SU-DHL-6 (cell line): ENCODE measurements around the gene AMN.

Source experiments
- H2AFZ ChIP-seq: fragments of 200-600 bp; sonication (generic); 2 replicates; pipeline ENCODE4 v1.6.1; 2014; ENCODE audit warnings: low read depth, mild to moderate bottlenecking, moderate library complexity, mixed read lengths, antibody characterized with exemption, low read length; ENCODE audit not compliant: severe bottlenecking
- H3F3A ChIP-seq: fragments of 200-600 bp; shearing (Covaris generic); 2 replicates; pipeline ENCODE4 v1.6.0; 2016; ENCODE audit warnings: antibody characterized with exemption, mild to moderate bottlenecking; ENCODE audit not compliant: insufficient read depth
- H3K27ac ChIP-seq: fragments of 200-600 bp; sonication (generic); 2 replicates; pipeline ENCODE4 v1.5.1; 2016; ENCODE audit warnings: low read depth, mild to moderate bottlenecking, low read length, moderate library complexity, mixed read lengths
- H3K27me3 ChIP-seq: fragments of 200-600 bp; sonication (generic), shearing (Covaris generic); 2 replicates; pipeline ENCODE4 v1.6.0; 2014; ENCODE audit warnings: mild to moderate bottlenecking, low read length
- H3K36me3 ChIP-seq: fragments of 200-600 bp; sonication (generic); 2 replicates; pipeline ENCODE4 v1.6.1; 2014; ENCODE audit warnings: mild to moderate bottlenecking, low read length, mixed read lengths
- H3K4me2 ChIP-seq: fragments of 300-600, 200-600 bp; shearing (Covaris generic), sonication (generic); 2 replicates; pipeline ENCODE4 v1.6.0; 2014; ENCODE audit warnings: low read length, low read depth, mild to moderate bottlenecking; ENCODE audit not compliant: poor library complexity, severe bottlenecking
- H3K4me3 ChIP-seq: fragments of 200-600 bp; sonication (generic); 2 replicates; pipeline ENCODE4 v1.5.1; 2014; ENCODE audit warnings: antibody characterized with exemption, low read length, mild to moderate bottlenecking, mixed read lengths; ENCODE audit not compliant: insufficient read depth, poor library complexity, severe bottlenecking
- H3K79me2 ChIP-seq: fragments of 200-600 bp; sonication (generic); 2 replicates; pipeline ENCODE4 v1.6.1; 2014; ENCODE audit warnings: mild to moderate bottlenecking, low read length, moderate library complexity; ENCODE audit not compliant: insufficient read depth
- H3K9ac ChIP-seq: fragments of 200-600 bp; sonication (generic); 2 replicates; pipeline ENCODE4 v1.7.0; 2014; ENCODE audit warnings: mild to moderate bottlenecking, low read length
- H3K9me2 ChIP-seq: fragments of 200-600 bp; sonication (generic); replicated peaks from 2 replicates; pipeline ENCODE4 v1.6.1; 2014; ENCODE audit warnings: low read length; ENCODE audit not compliant: insufficient read depth
- H3K9me3 ChIP-seq: fragments of 200-600 bp; sonication (generic); 2 replicates; pipeline ENCODE4 v1.6.1; 2014; ENCODE audit warnings: low read length, mixed read lengths; ENCODE audit not compliant: insufficient read depth
- H4K20me1 ChIP-seq: fragments of 200-600 bp; sonication (generic); 2 replicates; pipeline ENCODE4 v1.6.1; 2014; ENCODE audit warnings: low read depth, mild to moderate bottlenecking, antibody characterized with exemption, low read length, moderate library complexity, mixed read lengths
- EZH2phosphoT487 ChIP-seq: fragments of 200-600 bp; sonication (generic), shearing (Covaris generic); conservative IDR thresholded peaks from 2 replicates; pipeline ENCODE4 v1.6.1; 2018; ENCODE audit warnings: mild to moderate bottlenecking, antibody characterized with exemption, low read length, moderate library complexity, mixed read lengths
- TF ChIP-seq, protein P1 (sequence below): fragments of 200-600 bp; sonication (generic); IDR thresholded peaks from one replicate; pipeline ENCODE4 v1.5.1; 2017; ENCODE audit warnings: antibody characterized with exemption, mild to moderate bottlenecking, low read length, moderate library complexity; ENCODE audit not compliant: insufficient read depth, poor library complexity, severe bottlenecking

Gene AMN

DNA sequence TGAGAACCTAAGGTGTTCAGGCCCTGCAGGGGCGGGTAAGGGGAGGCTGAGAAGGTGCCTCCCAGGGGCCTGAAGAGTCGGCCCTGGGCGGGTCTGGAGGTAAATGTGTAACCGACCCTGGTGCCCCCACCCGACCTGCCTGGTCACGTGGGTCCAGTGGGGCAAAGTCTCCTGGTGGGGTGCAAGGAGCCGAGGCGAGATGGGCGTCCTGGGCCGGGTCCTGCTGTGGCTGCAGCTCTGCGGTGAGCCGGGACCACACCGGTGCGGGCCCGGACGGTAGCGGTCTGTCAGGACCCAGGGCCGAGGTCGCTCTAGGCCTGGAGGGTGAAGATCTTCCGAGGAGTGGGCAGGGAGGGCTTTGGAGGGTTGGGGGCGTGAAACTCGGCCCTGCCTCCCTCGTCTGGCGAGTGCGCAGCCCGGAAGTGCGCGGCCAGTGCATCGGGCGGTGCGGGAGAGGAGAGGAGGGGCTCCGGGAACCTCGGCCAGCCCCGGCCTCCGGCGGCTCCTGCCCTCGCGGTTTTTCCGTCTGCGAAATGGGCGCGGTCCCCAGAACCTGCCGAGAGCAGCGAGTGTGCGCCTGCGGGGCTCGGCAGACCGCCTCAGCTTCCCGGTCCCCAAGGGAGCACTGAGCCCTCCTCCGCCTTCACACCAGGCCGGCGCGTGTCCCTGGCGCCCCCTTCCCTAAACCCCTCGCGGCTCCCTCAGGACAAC lies at the start of gene AMN:
AMN (plus strand) TSS at position 174 of the 711 bp plus-strand sequence; CDS start at position 200, 26 bp downstream.
- Histone ChIP-seq H3F3A (no peaks in the 10 kb centered on the region), H3K9me2 (no peaks in the 10 kb centered on the region), H3K9me3 (no peaks in the 10 kb centered on the region), H3K27me3 (no peaks in the 10 kb centered on the region), H3K9ac (no peak within 1 kb of the TSS), H3K4me3 (no peak within 1 kb of the TSS), H3K36me3 (no peaks in the 10 kb centered on the region), H3K4me2 (no peak within 1 kb of the TSS), H3K79me2 (no peaks in the 10 kb centered on the region), H4K20me1 (no peaks in the 10 kb centered on the region), H2AFZ (no peak within 1 kb of the TSS), H3K27ac (no peak within 1 kb of the TSS)
- no peak for TF ChIP-seq EZH2phosphoT487
- TF ChIP-seq, protein P1, sequence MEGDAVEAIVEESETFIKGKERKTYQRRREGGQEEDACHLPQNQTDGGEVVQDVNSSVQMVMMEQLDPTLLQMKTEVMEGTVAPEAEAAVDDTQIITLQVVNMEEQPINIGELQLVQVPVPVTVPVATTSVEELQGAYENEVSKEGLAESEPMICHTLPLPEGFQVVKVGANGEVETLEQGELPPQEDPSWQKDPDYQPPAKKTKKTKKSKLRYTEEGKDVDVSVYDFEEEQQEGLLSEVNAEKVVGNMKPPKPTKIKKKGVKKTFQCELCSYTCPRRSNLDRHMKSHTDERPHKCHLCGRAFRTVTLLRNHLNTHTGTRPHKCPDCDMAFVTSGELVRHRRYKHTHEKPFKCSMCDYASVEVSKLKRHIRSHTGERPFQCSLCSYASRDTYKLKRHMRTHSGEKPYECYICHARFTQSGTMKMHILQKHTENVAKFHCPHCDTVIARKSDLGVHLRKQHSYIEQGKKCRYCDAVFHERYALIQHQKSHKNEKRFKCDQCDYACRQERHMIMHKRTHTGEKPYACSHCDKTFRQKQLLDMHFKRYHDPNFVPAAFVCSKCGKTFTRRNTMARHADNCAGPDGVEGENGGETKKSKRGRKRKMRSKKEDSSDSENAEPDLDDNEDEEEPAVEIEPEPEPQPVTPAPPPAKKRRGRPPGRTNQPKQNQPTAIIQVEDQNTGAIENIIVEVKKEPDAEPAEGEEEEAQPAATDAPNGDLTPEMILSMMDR = no peak

DNA sequence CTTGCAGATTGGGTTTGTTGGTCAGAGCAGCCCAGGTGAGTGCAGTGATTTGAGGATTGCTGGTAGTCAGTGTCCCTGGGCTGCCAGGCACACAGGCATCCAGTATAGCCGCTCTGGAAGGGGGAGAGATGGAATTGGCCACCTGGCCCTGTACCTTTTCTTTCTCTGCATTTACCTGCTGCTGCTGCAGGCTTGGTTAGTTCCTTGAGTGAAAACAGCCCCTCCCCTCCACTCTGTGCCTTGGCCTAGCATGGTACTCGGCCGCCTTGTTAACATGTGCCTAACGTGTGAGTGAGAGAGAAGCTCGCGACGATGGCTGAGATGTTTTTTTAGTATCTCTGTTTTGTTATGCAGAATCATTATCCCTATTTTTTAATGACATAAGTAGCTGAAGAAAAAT lies 49.3 kb upstream of the AMN start:
- Histone ChIP-seq H3K79me2 (no peaks in the 10 kb centered on the region), H3K27ac (no peak overlapping the region), H3K9me3 (no peaks in the 10 kb centered on the region), H3K36me3 (no peaks in the 10 kb centered on the region), H3K4me2 (no peak overlapping the region), H3K9me2 (no peaks in the 10 kb centered on the region), H3K27me3 (no peaks in the 10 kb centered on the region), H4K20me1 (no peaks in the 10 kb centered on the region), H3K9ac (no peak overlapping the region), H3F3A (no peaks in the 10 kb centered on the region), H2AFZ (no peak overlapping the region), H3K4me3 (no peak overlapping the region)
- TF ChIP-seq, protein P1 = no peak
- TF ChIP-seq EZH2phosphoT487 = no peak

DNA sequence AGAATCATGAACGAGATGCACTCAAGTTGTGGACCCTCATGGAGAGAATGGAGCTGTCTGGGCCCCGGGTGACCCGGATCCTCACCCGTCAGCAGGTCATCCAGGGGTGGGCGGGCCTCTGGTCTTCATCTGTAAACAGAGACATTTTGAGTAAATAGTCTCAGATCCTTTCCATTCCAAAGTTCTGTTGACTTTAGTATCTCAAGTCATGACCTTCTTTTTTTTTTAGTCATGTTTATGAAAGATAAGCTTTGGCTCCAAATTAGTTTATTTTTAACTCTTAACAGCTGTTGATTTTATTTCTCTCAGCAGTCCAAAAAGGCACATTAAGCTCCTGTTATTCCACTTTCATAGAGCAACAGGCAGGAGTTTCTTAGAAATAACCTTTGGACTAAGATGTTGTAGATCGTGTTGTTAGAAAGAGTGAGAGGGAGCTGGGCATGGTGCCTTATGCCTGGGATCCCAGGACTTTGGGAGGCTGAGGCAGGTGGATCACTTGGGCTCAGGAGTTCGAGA lies 48.9 kb upstream of the AMN start:
- no peak overlapping the region for H3K4me2 ChIP-seq
- H3K36me3 ChIP-seq = no peaks in the 10 kb centered on the region
- H3F3A ChIP-seq = no peaks in the 10 kb centered on the region
- H3K9me3 ChIP-seq = no peaks in the 10 kb centered on the region
- TF ChIP-seq EZH2phosphoT487 = no peak
- TF ChIP-seq, protein P1 = no peak
- H3K9ac ChIP-seq = no peak overlapping the region
- H3K9me2 ChIP-seq = no peaks in the 10 kb centered on the region
- no peak overlapping the region for H3K4me3 ChIP-seq
- H3K27ac ChIP-seq = no peak overlapping the region
- H2AFZ ChIP-seq = no peak overlapping the region
- H3K79me2 ChIP-seq = no peaks in the 10 kb centered on the region
- H4K20me1 ChIP-seq = no peaks in the 10 kb centered on the region
- no peaks in the 10 kb centered on the region for H3K27me3 ChIP-seq
